ENCODE measurements around the gene CHST12. TPM values are rescaled to one million over a fixed set of nuclear protein-coding genes. Genes with fewer than 3 reads are reported as not detected.
"Not testable (repeated sequence)": the region's sequence is repeated elsewhere in the genome, so short reads cannot be mapped to it uniquely, and the experiment has no call there.

CHST12 gene
- total RNA-seq, 1 donor from 2014 or later, result 13.5 TPM

GRCh38 chr7:2374830-2375728 is 28.3 kb upstream of the CHST12 start:
- no peak for DNase-seq (ENCODE audit: missing footprints)
- intact Hi-C loops (cut with DNase I), result no loop called here
- no peak for ATAC-seq

DNA sequence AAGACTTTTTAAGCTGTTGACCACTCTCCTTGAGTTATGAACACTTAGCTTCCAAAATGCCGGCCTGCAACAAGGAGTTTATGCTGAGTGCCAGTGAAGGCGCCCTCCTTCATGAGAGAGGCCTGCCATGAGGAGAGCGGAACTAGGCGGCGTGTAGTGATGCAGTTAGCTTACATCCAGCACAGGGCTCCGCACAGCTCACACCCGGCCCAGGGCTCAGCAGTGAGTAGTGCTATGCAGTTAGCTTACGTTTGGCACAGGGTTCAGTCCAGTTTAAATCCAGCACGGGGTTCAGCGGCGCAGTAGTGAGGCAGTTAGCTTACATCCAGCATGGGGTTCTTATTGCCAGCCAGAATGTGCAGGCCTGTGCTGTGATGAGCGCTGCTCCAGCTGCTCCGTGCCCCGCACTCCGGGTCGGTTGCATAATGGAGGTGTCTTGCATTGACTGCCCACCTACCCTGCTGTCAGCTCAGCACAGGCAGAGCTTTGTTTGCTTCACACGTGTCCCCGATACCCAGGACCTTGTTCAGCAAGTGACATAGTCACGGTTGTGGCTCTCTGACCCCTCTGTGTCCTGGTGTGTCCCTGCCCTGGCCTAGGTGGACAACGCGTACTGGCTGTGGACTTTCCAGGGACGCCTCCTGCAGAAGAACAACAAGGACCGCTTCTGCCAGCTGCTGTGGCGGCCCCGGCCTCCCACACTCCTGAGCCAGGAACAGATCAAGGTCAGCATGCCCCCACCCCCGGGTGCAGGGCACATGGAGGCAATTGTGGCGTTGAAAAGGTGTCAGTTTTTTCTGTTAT is 26.9 kb upstream of the CHST12 start:
- DNase-seq (ENCODE audit: missing footprints) (no peak), ATAC-seq (peak; percentile 34)
- intact Hi-C loops (cut with DNase I), result no loop called here

- intact Hi-C loops (cut with DNase I); ATAC-seq; DNase-seq (ENCODE audit: missing footprints): not testable (repeated sequence)
Measured at GRCh38 chr7:2377492-2377891, 25.9 kb upstream of the CHST12 start.

DNA sequence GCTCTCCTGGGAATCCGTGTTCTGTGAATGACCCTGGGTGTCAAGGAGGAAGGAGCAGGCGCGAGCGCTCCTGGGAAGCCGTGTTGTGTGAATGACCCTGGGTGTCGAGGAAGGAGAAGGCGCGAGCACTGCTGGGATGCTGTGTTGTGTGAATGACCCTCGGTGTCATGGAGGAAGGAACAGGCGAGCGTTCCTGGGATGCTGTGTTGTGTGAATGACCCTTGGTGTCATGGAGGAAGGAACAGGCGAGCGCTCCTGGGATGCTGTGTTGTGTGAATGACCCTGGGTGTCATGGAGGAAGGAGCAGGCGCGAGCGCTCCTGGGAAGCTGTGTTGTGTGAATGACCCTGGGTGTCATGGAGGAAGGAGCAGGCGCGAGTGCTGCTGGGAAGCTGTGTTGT is 25.3 kb upstream of the CHST12 start:
- DNase-seq (ENCODE audit: missing footprints); ATAC-seq; intact Hi-C loops (cut with DNase I): not testable (repeated sequence)

DNA sequence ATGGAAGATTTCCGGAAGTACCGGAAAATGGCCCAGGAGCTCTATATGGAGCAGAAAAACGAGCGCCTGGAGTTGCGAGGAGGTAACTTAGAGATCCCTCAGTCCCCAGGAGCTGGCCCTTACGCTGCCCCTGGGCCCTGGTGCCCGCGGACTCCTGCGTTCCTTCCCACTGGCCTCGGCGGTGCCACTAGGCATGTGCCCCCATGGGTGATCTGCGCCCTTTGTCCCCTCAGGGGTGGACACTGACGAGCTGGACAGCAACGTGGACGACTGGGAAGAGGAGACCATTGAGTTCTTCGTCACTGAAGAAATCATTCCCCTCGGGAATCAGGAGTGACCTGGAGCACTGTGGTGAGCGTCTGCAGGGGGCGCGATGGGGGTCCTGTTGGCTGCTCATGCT is 24.2 kb upstream of the CHST12 start:
- intact Hi-C loops (cut with DNase I), result no loop called here
- DNase-seq (ENCODE audit: missing footprints), result no peak
- no peak for ATAC-seq

GRCh38 chr7:2379821-2380450 is 23.5 kb upstream of the CHST12 start:
- intact Hi-C loops (cut with DNase I), result no loop called here
- DNase-seq (ENCODE audit: missing footprints), result no peak
- ATAC-seq, result no peak

GRCh38 chr7:2380461-2380860 is 22.9 kb upstream of the CHST12 start:
- ATAC-seq (no peak), DNase-seq (ENCODE audit: missing footprints) (no peak)
- intact Hi-C loops (cut with DNase I), result no loop called here

DNA sequence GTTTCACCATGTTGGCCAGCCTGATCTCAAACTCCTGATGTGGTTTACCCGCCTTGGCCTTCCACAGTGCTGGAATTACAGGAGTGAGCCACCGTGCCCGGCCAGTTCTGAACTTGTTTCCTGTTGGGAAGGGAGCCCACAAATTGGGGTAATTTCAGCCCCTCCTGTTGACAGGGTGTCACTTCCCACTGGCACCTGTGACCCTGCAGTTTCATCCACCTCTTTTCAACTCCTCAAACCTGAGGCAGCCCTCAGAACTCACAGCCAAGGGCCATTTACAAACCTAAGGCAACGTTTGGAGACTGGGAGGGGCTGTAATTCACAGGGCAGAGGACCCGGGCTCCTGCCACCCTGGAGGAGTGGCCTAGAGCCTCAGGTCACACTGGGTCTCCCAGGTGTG is 22.2 kb upstream of the CHST12 start:
- intact Hi-C loops (cut with DNase I), result no loop called here
- DNase-seq (ENCODE audit: missing footprints) (no peak), ATAC-seq (no peak)

DNA sequence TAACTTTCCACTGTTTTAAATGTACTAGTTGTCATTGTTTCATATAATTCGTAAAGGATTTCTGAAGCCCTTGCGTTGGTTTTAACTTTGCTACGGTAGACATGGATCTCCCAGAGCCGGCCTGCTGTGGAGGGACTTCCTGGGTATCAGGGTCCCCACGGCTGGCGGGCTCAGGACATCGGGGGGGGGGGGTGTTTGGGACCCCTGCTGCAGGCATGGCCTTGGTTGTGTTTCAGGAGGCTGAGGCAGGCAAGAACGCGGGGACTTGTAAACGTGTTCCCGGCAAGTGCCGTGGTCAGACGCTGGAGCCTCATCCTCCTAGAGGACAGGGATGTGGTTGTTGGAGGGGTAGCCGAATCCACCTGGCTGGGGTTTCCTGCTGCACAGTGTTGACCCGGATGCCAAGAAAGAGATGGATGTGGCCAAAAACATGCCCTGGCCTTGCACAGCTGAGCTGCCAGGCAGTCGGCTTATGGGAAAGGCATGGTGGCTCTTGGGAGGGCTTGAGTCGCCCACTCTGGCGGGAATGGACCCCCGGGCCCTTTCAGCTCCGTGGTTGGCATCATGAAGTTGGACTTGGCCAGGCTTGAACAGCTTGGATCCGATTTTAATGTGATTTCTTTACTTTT is 21.4 kb upstream of the CHST12 start:
- intact Hi-C loops (cut with DNase I), result no loop called here
- DNase-seq (ENCODE audit: missing footprints) (no peak), ATAC-seq (no peak)

GRCh38 chr7:2383543-2384274 is 19.7 kb upstream of the CHST12 start:
- DNase-seq (ENCODE audit: missing footprints) (no peak), ATAC-seq (peak; percentile 18)
- intact Hi-C loops (cut with DNase I), result no loop called here

DNA sequence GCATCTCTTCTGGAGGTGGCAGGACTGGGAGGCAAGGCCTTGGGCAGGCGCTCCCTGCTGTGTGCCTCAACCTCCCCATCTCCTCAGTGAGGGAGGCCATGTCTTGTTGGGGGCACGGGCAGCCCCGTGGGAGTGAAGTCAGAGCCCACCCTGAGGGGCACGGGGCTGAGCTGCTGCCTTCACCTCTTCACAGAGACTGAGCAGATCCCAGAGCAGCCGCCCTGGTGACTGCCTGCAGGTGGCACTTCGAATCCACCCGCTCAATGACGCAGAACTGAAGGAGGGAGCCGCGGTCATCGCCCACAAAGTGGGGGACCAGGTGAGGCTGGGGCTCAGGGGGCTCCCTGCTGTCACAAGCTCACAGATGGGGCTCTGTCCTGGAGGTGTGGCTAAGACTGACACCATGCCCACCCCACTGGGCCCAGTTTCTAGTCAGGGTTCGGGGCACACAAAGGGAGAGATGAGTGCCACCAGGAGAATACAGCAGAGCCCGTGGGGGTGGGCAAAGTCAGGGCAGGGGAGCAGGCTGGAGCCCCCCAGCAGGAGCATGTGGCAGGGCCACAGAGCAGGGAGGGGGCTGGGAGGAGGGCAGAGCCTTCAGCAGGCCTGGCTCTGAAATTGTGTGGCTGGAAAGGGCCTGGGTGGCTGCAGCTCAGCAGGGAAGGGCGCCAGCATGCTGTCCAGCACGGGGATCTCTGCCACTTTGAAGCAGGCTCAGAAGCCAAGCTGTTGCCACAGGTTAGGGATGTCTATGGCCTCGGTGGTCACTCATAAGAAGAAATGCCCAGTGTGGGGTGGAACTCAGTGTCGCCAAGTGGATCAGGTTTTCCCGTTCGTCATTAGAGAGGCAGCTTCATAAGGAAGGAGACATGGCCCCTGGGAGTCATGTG is 18.8 kb upstream of the CHST12 start:
- intact Hi-C loops (cut with DNase I), result no loop called here

DNA sequence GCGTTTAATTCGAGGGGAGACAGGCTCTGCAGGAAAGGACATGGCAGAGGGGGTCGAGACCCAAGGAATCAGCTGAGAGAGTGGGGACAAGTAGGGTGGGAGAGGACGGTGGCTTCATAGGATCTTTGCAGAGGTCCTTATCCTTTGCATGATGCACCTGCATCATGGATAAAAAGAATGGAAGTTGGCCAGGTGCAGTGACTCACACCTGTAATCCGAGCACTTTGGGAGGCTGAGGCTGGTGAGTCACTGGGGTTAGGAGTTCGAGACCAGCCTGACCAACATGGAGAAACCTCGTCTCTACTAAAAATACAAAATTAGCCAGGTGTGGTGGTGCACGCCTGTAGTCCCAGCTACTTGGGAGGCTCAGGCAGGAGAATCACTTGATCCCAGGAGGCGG is 17.3 kb upstream of the CHST12 start:
- ATAC-seq; DNase-seq (ENCODE audit: missing footprints); intact Hi-C loops (cut with DNase I): not testable (repeated sequence)

More for the DNA sequence above, 18.8 kb upstream of the CHST12 start:
- DNase-seq (ENCODE audit: missing footprints) (no peak), ATAC-seq (no peak)

- DNase-seq (ENCODE audit: missing footprints) (no peak), ATAC-seq (no peak)
- intact Hi-C loops (cut with DNase I), result no loop called here
Measured at GRCh38 chr7:2386964-2387669, 16.3 kb upstream of the CHST12 start.

GRCh38 chr7:2387897-2388636 is 15.3 kb upstream of the CHST12 start:
- ATAC-seq, result peak; percentile 44
- intact Hi-C loops (cut with DNase I), result no loop called here
- DNase-seq (ENCODE audit: missing footprints), result no peak

DNA sequence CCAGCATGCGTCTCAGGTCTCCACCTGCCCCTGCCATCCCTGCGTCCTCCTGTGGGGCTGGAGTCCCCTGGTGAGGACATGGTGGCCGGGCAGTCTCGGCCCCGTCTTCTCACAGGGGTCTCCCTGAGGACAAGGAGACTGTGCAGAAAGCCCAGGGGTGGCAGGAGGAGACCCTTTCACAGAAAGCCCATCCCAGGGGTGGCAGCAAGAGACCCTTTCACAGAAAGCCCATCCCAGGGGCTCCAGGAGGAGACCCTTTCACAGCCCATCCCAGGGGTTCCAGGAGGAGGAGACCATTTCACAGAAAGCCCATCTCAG is 14.8 kb upstream of the CHST12 start:
- intact Hi-C loops (cut with DNase I), result no loop called here
- DNase-seq (ENCODE audit: missing footprints) (no peak), ATAC-seq (no peak)
